WTC11 (cell line): ENCODE data around the gene ADAM33. TPM values are rescaled to one million over a fixed set of nuclear protein-coding genes. Genes with fewer than 3 reads are reported as not detected.

Experiments used
- ATAC-seq: fragments of 200-7000 bp; cut with Tn5 transposase; 2 replicates; pipeline ENCODE4 v1.10.0; 2021; ENCODE audit warnings: mild to moderate bottlenecking, moderate library complexity
- CTCF ChIA-PET: fragments of 300-600 bp; sonication (Branson Sonifier 250); formaldehyde crosslinking; loops from one replicate; lab custom pipeline; 2021; ENCODE audit warnings: antibody characterized with exemption; lab: Charles Lee
- POLR2A ChIA-PET: fragments of 350-600 bp; sonication (Branson Sonifier 250); formaldehyde crosslinking; loops from one replicate; lab custom pipeline; 2021; ENCODE audit warnings: antibody characterized with exemption; lab: Charles Lee
- DNase-seq: peaks from one replicate; pipeline ENCODE4 v3.0.0; 2021; ENCODE audit warnings: low spot score
- H3K27ac Mint-ChIP-seq: 2 replicates; pipeline ENCODE4 v1.8.0; 2021; ENCODE audit warnings: mixed read lengths
- H3K27me3 Mint-ChIP-seq: 2 replicates; pipeline ENCODE4 v1.8.0; 2021; ENCODE audit warnings: low read depth, mild to moderate bottlenecking, moderate library complexity, mixed read lengths
- H3K36me3 Mint-ChIP-seq: 2 replicates; pipeline ENCODE4 v1.8.0; 2021; ENCODE audit warnings: mixed read lengths
- H3K4me1 Mint-ChIP-seq: 2 replicates; pipeline ENCODE4 v1.8.0; 2022; ENCODE audit warnings: mixed read lengths
- H3K4me3 Mint-ChIP-seq: 2 replicates; pipeline ENCODE4 v1.8.0; 2021; ENCODE audit warnings: mild to moderate bottlenecking, moderate library complexity, mixed read lengths
- H3K9me3 Mint-ChIP-seq: 2 replicates; pipeline ENCODE4 v1.8.0; 2021; ENCODE audit warnings: mixed read lengths
- AFF4 ChIP-seq: sonication (generic); formaldehyde crosslinking; IDR thresholded peaks from 2 replicates; pipeline ENCODE4 v1.8.1; 2023; ENCODE audit warnings: mild to moderate bottlenecking, missing genetic modification reagents, borderline replicate concordance
- AR ChIP-seq: fragments of 250-450 bp; sonication (Bioruptor Pico); IDR thresholded peaks from 2 replicates; pipeline ENCODE4 v1.9.0; 2021; ENCODE audit warnings: mild to moderate bottlenecking
- ARID4B ChIP-seq: sonication (generic); formaldehyde crosslinking; IDR thresholded peaks from 2 replicates; pipeline ENCODE4 v1.8.0; 2023; ENCODE audit warnings: missing genetic modification reagents, mild to moderate bottlenecking, borderline replicate concordance
- ATF6 ChIP-seq: sonication (generic); formaldehyde crosslinking; IDR thresholded peaks from 2 replicates; pipeline ENCODE4 v1.8.1; 2023; ENCODE audit warnings: mild to moderate bottlenecking, missing genetic modification reagents
- CREM ChIP-seq: sonication (generic); formaldehyde crosslinking; IDR thresholded peaks from 2 replicates; pipeline ENCODE4 v1.8.1; 2022; ENCODE audit warnings: mild to moderate bottlenecking, missing genetic modification reagents, moderate library complexity
- ESRRA ChIP-seq: sonication (generic); formaldehyde crosslinking; IDR thresholded peaks from 2 replicates; pipeline ENCODE4 v1.8.1; 2022; ENCODE audit warnings: mild to moderate bottlenecking, missing genetic modification reagents, borderline replicate concordance
- GRHL2 ChIP-seq: fragments of 250-450 bp; sonication (Bioruptor Pico); IDR thresholded peaks from 2 replicates; pipeline ENCODE4 v1.8.0; 2022; ENCODE audit warnings: mild to moderate bottlenecking, moderate library complexity; ENCODE audit not compliant: insufficient replicate concordance, severe bottlenecking
- NFYB ChIP-seq: sonication (generic); formaldehyde crosslinking; conservative IDR thresholded peaks from 2 replicates; pipeline ENCODE4 v1.8.0; 2022; ENCODE audit warnings: low read depth, missing genetic modification reagents
- NR3C1 ChIP-seq: sonication (generic); formaldehyde crosslinking; conservative IDR thresholded peaks from 2 replicates; pipeline ENCODE4 v1.8.1; 2023; ENCODE audit warnings: low read depth, mild to moderate bottlenecking, missing genetic modification reagents
- PRRX2 ChIP-seq: fragments of 250-450 bp; sonication (Bioruptor Pico); IDR thresholded peaks from 2 replicates; pipeline ENCODE4 v1.8.0; 2021; ENCODE audit warnings: mild to moderate bottlenecking
- ZNF232 ChIP-seq: sonication (generic); formaldehyde crosslinking; IDR thresholded peaks from 2 replicates; pipeline ENCODE4 v1.8.0; 2022; ENCODE audit warnings: mild to moderate bottlenecking, missing genetic modification reagents
- ZNF317 ChIP-seq: sonication (generic); formaldehyde crosslinking; IDR thresholded peaks from 2 replicates; pipeline ENCODE4 v1.8.1; 2023; ENCODE audit warnings: low read depth, mild to moderate bottlenecking, moderate library complexity, missing genetic modification reagents, borderline replicate concordance
- total RNA-seq: library from RNA; stranded (reverse); gene quantifications from 3 replicates; pipeline ENCODE4 v1.2.3, GENCODE V29; 2021
- TF ChIP-seq, protein P1 (sequence below): sonication (generic); formaldehyde crosslinking; IDR thresholded peaks from 2 replicates; pipeline ENCODE4 v1.8.0; 2022; ENCODE audit warnings: missing genetic modification reagents
- TF ChIP-seq, protein P2 (sequence below): sonication (generic); formaldehyde crosslinking; IDR thresholded peaks from 2 replicates; pipeline ENCODE4 v1.8.1; 2022; ENCODE audit warnings: mild to moderate bottlenecking, missing genetic modification reagents, moderate library complexity, borderline replicate concordance

Gene ADAM33
- total RNA-seq, 1 experiment from 2014 or later: 5.3 TPM

- ChIA-PET CTCF (interaction anchor here (0.8 to 2.0 kb wide), 10 partner anchors 9 to 82 kb away, joined by 3 to 15 read pairs (median 6); partner anchors contain the start of gene ADISSP), POLR2A (no interaction called here)
- ATAC-seq (no peak), DNase-seq (no peak)
- Mint-ChIP-seq H3K36me3 (no peaks in the 10 kb centered on the region), H3K27me3 (peaks cover 20% of the 10 kb centered on the region), H3K4me1 (peaks cover 37% of the 10 kb centered on the region), H3K9me3 (peaks cover 4% of the 10 kb centered on the region; the same call in 1 of the 2 replicates), H3K4me3 (no peak overlapping the region), H3K27ac (no peak overlapping the region)
- TF ChIP-seq AR (CRISPR knock-in tag): no peak
- no peak for TF ChIP-seq GRHL2 (CRISPR knock-in tag)
- TF ChIP-seq ZNF232 (CRISPR knock-in tag): no peak
- TF ChIP-seq, protein P1, sequence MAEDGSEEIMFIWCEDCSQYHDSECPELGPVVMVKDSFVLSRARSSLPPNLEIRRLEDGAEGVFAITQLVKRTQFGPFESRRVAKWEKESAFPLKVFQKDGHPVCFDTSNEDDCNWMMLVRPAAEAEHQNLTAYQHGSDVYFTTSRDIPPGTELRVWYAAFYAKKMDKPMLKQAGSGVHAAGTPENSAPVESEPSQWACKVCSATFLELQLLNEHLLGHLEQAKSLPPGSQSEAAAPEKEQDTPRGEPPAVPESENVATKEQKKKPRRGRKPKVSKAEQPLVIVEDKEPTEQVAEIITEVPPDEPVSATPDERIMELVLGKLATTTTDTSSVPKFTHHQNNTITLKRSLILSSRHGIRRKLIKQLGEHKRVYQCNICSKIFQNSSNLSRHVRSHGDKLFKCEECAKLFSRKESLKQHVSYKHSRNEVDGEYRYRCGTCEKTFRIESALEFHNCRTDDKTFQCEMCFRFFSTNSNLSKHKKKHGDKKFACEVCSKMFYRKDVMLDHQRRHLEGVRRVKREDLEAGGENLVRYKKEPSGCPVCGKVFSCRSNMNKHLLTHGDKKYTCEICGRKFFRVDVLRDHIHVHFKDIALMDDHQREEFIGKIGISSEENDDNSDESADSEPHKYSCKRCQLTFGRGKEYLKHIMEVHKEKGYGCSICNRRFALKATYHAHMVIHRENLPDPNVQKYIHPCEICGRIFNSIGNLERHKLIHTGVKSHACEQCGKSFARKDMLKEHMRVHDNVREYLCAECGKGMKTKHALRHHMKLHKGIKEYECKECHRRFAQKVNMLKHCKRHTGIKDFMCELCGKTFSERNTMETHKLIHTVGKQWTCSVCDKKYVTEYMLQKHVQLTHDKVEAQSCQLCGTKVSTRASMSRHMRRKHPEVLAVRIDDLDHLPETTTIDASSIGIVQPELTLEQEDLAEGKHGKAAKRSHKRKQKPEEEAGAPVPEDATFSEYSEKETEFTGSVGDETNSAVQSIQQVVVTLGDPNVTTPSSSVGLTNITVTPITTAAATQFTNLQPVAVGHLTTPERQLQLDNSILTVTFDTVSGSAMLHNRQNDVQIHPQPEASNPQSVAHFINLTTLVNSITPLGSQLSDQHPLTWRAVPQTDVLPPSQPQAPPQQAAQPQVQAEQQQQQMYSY (CRISPR knock-in tag): no peak
- TF ChIP-seq ARID4B (CRISPR knock-in tag): no peak
- no peak for TF ChIP-seq AFF4 (CRISPR knock-in tag)
- TF ChIP-seq ZNF317 (CRISPR knock-in tag): no peak
- TF ChIP-seq ATF6: no peak
- TF ChIP-seq PRRX2: no peak
- no peak for TF ChIP-seq CREM
- TF ChIP-seq, protein P2, sequence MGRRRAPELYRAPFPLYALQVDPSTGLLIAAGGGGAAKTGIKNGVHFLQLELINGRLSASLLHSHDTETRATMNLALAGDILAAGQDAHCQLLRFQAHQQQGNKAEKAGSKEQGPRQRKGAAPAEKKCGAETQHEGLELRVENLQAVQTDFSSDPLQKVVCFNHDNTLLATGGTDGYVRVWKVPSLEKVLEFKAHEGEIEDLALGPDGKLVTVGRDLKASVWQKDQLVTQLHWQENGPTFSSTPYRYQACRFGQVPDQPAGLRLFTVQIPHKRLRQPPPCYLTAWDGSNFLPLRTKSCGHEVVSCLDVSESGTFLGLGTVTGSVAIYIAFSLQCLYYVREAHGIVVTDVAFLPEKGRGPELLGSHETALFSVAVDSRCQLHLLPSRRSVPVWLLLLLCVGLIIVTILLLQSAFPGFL (CRISPR knock-in tag): no peak
- TF ChIP-seq NR3C1 (CRISPR knock-in tag): no peak
- no peak for TF ChIP-seq ESRRA (CRISPR knock-in tag)
- TF ChIP-seq NFYB (CRISPR knock-in tag): no peak
Observed at GRCh38 chr20:3685341-3685740, 3.5 kb upstream of the ADAM33 start.
